Measurements from ENCODE around the gene KRTAP10-4.
"Not testable (repeated sequence)": the region's sequence is repeated elsewhere in the genome, so short reads cannot be mapped to it uniquely, and the experiment has no call there.

Gene KRTAP10-4, protein sequence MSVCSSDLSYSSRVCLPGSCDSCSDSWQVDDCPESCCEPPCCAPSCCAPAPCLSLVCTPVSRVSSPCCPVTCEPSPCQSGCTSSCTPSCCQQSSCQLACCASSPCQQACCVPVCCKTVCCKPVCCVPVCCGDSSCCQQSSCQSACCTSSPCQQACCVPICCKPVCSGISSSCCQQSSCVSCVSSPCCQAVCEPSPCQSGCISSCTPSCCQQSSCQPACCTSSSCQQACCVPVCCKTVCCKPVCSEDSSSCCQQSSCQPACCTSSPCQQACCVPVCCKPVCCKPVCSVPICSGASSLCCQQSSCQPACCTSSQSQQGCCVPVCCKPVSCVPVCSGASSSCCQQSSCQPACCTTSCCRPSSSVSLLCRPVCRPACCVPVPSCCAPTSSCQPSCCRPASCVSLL

DNA sequence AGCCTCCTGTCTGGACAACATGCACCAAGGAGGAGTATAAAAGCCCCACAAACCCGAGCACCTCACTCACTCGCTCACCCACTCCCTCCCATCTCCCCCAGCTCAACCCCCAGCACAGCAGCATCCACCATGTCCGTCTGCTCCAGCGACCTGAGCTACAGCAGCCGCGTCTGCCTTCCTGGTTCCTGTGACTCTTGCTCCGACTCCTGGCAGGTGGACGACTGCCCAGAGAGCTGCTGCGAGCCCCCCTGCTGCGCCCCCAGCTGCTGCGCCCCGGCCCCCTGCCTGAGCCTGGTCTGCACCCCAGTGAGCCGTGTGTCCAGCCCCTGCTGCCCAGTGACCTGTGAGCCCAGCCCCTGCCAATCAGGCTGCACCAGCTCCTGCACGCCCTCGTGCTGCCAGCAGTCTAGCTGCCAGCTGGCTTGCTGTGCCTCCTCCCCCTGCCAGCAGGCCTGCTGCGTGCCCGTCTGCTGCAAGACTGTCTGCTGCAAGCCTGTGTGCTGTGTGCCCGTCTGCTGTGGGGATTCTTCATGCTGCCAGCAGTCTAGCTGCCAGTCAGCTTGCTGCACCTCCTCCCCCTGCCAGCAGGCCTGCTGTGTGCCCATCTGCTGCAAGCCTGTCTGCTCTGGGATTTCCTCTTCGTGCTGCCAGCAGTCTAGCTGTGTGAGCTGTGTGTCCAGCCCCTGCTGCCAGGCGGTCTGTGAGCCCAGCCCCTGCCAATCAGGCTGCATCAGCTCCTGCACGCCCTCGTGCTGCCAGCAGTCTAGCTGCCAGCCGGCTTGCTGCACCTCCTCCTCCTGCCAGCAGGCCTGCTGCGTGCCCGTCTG is at the start of gene KRTAP10-4:
Gene KRTAP10-4, plus strand, starts transcription at position 100 of the 827 bp plus-strand sequence. Its CDS starts 30 bp downstream, at position 130.
- DNase-seq (ENCODE audit: low spot score) = not testable (repeated sequence)

DNA sequence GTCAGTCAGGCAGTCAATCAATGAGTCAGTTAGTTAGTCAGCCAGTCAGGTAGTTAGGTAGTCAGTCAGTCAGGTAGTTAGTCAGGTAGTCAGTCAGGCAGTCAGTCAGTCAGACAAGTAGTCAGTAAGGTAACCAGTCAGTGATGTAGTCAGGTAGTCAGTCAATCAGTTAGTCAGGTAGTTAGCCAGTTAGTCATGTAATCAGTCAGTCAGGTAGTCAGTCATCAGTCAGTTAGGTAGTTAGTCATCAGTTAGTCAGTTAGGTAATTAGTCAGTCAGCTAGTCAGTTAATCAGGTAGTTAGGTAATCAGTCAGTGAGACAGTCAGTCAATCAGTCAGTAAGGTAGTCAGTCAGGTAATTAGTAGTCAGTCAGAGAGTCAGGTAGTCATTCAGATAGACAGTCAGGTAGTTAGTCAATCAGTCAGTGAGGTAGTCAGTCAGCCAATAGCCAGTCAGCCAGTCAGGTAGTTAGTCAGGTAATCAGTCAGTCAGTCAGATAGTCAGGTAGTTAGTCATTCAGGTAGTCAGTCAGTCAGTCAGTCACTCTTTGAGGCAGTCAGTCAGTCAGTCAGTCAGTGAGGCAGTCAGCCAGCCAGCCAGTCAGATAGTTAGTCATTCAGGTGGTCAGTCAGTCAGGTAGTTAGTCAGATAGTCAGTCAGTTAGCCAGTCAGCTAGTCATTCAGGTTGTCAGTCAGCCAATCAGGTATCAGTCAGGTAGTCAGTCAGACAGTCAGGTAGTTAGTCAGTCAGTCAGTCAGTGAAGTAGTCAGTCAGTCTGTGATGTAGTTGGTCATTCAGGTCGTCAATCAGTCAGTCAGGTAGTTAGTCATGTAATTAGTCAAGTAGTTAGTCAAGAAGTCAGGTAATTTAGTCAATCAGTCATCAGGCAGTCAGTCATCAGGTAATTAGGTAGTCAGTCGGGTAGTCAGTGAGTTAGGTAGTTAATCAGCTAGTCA is 48.8 kb upstream of the KRTAP10-4 start:
- DNase-seq (ENCODE audit: low spot score) = no peak

DNA sequence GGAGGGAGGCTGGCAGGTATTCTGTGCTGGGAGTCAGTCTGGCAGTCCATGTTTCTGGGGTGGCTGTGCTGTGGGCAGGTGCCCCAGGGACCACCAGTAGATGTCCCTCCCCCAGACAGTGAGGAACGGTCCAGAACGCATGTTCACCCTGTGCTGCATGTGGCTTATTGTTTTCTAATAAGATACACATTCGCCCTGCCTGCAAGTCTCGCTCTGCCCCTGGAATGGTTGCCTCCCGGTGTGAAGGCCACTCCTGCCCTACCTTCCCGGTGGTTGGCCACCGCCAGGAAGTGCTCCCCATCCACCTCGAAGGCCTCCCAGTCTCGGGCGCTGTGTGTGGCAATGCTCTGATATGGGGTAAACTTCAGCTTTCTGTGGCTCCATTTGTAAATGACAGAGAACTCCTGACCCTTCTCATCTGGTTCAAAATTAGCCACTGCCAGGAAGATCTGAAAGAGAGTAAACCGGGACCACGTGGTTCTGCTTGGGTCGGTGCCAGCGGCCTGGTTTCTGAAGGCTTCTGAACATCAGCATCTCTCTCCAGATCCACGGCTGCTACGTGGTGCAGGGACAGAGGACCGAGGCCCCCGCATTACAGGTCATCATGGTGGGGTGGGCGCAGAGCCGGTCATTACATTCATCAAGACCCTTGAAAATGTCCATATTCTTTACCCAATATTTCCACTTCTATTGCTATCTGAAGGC is 48.0 kb upstream of the KRTAP10-4 start:
- DNase-seq (ENCODE audit: low spot score) = no peak

DNA sequence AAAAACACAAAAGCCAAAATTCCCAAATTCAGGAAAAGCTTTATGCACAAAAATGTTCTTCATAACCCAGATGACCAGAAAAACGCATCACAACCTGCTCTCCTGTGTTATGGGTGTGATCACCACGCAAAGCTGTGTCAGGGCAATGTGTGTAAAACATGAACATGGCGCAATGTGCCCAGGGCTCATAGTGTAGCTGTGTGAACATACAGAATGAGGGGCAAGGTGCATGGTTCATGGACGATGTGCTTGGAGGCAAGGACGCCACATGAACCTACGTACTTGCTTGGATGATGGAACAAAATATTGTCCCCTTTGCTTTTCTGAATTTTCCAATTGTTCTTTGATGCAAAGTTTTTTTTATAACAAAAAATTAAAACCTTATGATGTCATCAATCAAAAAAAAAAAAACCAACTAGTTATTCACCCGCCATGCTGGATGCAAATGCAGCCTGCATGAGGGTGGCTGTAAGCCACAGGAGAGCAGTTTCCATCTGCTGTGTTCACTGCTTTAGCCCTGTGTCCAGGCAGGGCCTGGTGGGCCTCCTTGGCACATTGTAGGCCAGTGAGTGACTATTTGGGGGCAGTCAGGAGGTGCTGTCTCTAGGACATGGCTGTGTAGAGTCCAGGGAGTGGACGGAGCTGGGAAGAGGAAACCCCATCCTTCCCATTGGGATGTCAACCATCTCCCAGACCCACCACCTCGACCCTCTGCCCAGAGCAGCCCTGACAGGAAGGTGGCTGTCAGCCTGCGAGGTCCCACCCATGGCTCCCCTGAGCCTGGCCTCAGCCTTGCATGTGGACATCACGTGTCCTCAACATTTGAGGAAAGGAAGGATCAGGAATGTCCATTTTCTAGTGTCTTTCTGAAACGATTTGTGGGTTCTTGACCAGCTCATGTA is 47.2 kb upstream of the KRTAP10-4 start:
- no peak for DNase-seq (ENCODE audit: low spot score)

DNA sequence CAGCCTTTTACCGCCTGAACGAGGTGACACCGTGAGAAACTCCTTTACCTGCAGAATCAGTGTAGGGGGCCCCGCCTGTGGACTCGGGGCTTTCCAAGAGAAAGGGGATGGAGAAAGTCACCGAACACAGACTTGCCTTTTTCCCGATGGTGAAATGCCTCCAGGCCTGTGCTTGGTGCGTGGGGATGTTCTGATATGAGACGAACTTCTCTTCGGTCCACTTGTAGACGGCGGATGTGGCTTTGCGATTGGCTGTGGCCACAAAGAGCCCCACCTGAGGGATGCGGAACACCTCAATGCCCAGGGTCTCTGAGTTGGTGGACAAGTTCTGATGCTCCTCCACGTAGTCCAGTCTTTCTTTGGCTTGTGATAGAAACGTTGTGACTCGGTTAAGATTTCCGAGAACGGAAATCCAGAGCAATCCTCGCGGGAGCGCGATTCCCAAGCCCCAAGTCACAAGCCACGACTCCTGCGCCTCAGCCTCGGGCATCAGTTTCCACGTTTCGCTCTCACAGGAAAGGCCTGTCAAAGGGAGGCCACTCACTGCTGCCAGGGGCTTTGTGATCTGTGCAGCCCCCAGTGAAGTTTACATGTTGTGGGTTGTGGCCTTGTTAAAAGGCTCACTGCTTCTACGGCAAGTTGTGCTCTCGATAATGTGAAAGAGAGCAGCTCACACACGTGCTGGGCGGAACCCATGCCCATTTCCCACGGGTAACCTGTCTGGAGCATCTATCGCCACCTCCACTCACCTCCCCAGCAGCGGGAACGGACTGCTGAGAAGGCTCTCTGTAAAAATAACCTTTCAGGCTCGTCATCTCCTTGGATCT is 46.2 kb upstream of the KRTAP10-4 start:
- DNase-seq (ENCODE audit: low spot score) = no peak

DNA sequence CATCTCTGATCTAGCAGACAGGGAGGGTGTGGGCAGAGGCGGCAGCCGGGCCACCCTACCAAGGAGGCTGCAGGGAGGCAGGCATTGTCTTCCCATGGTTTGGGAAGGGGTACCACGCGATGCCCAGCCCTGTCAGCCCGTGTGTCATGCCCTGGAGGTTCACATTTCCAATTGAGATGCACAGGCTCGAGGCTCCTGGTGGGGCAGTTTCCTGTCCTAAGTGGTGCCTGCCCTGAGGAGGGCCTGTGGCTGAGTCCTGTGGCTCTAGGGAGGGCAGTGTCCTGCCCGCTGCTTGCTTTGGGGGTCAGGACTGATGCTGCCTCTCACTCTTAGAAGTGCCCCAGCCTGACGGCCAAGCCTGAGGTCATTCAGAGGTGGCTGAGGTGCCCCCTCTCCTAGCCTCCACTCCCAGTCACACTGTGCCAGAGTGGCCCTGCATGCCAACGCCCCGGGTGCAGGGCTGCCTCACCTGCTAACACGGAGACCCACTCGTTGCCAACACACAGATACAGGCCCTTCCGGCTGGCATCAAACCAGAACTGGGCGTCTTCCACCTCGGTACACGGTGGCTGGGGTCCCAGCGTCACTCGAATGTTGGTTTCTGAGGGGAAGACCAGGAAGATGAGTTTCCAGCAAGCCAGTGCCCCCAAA is 45.4 kb upstream of the KRTAP10-4 start:
- no peak for DNase-seq (ENCODE audit: low spot score)

DNA sequence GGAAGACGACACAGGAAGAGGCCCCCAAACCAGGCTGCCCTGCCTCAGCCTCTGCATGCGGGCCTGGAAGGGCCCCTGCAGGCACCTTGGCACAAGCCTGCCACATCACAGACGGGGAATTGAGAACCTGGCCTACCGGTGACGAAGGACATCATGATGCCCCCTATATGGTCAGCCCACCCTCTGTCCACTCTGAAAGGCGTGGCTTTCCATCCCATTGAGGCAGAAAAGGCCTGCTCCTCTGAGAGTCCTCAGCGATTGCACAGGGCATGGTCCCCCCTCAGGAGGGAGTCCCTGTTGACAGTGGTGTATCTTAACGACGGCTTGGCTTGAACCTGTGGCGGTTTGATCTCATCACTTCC is 44.9 kb upstream of the KRTAP10-4 start:
- no peak for DNase-seq (ENCODE audit: low spot score)

DNA sequence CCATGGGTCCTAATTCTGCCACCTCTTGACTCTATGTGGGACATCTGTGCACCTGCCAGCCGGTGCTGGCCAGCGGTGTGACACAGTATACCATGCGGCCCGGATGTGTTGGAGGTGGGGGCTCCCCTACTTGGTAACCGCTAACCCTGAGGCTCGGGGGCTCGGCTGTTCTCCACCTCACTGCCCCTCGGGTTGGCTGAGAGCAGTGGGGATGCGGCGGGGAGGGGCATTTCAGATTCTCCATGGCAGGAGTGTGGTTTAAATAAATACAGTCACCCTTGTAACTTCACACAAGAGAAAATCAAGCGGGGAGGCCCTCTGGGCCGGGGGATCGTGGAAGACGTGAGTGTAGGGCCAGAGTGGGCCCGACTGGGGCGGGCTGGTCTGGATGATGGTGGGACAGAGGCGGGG is 44.5 kb upstream of the KRTAP10-4 start:
- no peak for DNase-seq (ENCODE audit: low spot score)

DNA sequence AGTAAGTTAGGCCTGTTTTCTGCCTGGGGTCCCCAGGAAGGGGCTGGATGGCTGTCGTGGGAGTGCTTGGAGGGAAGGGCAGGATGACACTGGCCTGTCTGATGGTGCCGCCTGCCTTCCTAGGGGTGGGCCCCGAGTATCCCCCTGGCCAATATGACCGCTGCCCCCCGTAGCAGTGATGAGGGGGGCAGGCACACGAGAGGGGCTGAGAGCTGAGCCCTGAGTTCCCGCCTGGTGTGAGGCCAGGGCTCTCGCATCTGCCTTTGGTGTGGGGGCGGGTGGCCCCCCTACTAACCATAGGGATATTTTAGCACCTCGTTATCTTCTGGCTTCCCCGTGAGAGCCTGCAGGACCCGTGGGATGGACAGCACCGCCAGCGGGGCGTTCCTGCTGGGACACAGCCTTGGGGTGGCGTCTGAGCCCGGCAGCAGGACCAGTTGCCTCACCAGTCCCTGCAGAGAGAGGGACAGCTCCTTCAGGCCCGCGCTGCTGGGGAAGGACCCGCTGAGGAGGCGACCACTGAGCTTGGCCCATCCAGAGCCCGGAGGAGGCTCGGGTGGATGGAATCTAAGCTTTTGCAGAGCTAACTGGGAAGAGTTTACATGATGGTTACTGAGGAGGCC is 43.9 kb upstream of the KRTAP10-4 start:
- DNase-seq (ENCODE audit: low spot score) = no peak

DNA sequence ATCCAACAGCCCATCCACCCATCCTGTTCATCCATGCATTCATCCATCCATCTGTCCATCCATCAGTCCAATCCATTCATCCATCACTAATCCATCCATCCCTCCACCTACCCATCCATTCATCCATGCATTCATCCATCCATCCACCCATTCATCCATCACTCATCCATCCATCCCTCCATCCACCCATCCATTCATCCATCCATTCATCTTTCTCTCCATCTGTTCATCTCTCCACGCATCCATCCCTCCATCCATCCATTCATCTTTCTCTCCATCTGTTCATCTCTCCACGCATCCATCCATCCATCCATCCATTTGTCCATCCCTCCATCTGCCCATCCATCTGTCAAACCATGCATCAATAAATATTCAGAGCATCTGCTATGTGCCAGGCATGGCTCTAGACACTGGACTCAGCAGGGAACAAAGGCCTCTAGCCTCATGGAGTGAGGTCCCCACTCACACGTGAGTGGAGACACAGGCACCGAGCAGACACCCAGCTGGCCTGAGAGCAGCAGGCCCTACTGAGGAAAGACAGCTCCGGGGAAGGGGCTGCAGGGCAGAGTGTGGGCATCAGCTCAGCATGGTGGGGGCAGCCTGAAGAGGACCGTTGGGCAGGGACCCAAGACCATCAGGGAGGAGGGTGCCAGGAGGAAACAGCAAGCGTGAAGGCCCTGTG is 43.2 kb upstream of the KRTAP10-4 start:
- no peak for DNase-seq (ENCODE audit: low spot score)

DNA sequence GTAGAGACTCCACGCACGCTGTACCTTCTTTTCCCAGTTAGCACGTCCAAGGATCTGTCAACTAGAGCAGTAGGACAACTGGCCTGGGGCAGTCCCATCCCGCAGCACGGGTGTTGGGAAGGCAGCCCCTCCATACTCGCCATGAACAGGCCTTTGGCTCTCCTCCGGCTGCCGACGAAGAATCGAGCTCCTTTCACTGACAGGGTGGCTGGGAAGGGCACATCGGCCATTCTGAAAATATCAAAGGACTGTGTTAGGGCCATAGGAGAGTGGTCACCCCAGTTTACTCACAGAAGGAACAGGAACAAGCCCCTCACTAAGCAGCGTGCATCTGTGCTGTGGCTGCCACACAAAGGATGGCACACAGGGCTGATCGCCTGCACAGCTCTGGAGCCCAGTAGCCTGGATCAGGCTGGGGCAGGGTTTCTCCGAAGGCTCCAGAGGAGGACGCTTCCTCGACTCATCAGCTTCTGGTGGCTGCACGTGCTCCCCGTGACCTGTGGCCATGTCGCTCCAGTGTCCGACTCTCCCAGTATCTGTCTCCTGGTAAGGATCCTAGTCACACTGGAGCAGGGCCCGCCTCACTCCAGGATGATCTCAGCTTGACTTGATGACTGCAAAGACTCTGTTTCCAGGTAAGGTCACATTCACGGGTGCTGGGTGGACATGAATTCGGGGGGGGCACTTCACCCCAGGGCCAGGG is 42.5 kb upstream of the KRTAP10-4 start:
- DNase-seq (ENCODE audit: low spot score) = no peak

DNA sequence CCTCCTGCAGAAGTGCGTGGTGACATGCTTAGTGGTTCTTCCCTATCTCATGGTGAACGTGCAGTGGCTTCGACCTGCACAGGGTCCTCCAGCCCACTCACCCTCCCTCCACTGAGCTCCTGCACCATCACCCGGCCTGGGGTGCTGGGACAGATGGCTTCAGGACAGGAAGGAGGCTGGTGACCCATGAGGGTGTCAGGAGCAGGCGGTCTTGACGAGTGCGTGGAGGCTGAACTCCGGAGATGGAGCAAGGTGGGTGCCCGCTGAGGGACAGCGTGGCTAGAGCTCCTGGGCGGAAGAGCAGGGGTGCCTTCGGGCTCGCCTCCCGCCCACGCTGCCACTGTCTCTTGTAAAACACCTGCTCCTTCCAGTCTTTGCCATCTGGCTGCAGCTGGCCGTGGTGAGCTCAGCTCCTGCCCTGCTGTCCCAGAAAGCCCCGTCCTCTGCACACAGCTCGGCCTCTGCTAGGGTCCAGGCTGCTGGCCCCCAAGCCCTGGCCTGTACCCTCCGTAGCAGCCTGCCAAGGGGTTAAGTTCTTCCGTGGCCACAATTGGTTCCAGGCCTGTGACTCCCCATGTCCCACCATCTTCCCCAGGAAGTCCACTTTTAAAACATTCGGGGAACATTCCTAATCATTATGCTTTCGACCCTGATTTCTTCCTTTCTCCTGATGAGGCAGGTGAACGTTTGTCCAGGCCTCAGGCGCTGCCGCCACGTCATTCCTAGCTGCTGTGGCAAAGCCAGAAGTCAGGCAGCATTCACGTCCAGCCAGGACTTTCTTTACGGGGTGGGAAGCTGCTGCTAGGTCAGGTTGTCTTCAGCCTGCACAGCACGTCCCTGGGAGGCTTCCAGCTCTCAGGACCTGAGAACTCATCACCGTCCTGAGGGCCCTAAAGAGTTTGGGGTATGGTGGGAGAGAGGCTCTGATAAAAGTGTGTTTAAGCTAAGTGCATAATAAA is 41.6 kb upstream of the KRTAP10-4 start:
- DNase-seq (ENCODE audit: low spot score) = no peak

DNA sequence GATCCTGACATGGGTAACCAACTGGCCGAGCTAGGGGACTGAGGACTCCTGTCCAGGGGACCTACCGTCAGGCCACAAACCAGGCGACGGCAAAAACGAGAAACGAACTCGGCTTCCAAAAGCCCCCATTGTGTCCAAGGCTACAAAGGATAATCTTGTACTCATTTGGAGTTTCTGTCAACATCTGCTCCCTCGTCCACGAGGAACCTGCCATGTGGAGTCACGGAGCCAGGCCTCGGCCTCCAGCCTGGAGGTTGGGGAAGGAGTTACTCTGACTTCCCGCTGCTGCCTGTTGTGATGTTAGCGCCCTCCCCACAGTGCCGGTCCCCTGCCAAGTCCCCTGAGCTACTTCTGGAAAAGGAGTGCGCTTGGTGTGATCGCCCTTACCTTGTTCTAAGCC is 40.8 kb upstream of the KRTAP10-4 start:
- DNase-seq (ENCODE audit: low spot score) = no peak

DNA sequence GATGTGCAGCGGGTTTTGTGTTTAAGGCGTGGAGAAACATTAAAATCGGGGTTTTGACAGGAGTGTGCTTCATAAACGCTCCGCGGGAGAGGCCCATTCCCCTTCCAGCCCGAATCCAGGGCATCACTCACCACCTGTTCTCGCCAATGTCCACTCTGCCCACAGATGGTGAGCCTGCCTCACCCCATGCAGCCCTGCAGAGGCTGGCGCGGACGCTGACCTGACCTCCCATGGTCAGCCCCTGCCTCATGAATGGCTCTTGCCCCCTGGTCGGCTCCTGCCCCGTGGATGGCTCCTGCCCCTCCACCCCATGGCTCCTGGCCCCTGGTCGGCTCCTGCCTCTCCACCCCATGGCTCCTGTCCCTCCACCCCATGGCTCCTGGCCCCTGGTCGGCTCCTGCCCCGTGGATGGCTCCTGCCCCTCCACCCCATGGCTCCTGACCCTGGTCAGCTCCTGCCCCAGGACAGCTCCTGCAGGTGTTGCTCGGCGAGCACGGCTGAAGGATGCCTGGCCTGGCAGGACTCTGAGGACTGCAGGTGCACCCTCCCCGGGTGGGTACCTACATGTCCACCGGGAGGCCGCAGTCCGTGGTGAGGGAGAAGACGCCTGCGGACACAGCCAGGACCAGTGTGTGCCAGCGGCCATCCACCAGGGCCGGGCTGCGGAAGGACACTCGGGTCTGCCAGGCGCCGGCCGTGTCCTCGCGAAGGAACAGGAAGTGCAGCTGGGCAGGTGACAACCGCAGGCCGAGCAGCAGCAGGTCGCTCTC is 40.2 kb upstream of the KRTAP10-4 start:
- DNase-seq (ENCODE audit: low spot score) = no peak

DNA sequence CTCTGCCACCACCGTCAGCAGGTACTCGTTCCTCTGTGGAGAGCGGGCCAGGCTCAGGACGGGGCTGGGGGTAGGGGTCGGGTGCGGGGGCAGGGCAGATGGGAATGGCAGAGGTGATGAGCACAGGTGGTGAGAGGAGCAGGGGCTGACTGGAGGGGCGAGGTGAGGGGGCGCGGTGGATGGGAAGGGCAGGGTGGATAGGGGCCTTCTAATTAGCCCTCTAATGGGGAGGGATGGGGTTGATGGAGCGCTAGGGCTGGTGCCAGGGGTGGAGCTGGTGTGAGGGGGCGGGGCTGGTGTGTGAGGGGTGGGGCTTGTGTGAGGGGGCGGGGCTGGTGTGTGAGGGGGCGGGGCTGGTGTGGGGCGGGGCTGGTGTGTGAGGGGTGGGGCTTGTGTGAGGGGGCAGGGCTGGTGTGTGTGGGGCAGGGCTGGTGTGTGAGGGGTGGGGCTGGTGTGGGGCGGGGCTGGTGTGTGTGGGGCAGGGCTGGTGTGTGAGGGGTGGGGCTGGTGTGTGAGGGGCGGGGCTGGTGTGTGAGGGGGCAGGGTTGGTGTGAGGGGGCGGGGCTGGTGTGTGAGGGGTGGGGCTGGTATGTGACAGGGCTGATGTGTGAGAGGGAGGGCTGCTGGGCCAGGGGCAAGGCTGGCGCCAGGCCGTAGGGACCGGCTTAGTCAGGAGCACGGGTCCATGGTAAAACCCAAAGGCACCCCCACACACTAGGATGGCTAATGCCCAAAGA is 39.5 kb upstream of the KRTAP10-4 start:
- DNase-seq (ENCODE audit: low spot score) = peak; percentile 30
